ENCODE results near the gene DIO3.

GRCh38 chr14:101516401-101516800, 44.9 kb upstream of the DIO3 start:
- TF ChIP-seq POLR2A (IDR thresholded peaks at IDR 0.05; ENCODE audit: low read depth, low read length) (no peak), POLR2AphosphoS5 (IDR thresholded peaks at IDR 0.05; ENCODE audit: low read depth, low read length) (no peak), TAF1 (IDR thresholded peaks at IDR 0.05; ENCODE audit: borderline replicate concordance, low read depth, low read length) (no peak)
